Middle frontal gyrus (tissue), 1 donor: ENCODE results near the gene CD163.
A peak's percentile ranks its signal among the peaks of the same experiment; 100 is the strongest.
"Not testable (repeated sequence)": the region's sequence is repeated elsewhere in the genome, so short reads cannot be mapped to it uniquely, and the experiment has no call there.

Experiments used
- DNase-seq: peaks from one replicate; pipeline ENCODE4 v3.0.0-alpha.2; 2015; ENCODE audit warnings: low spot score; ENCODE audit errors: extremely low spot score

Gene CD163

GRCh38 chr12:7503686-7504415 lies at the start of gene CD163:
Gene CD163, minus strand, starts transcription at chr12:7503777. Its CDS starts 87 bp downstream, at chr12:7503690.
- no peak for DNase-seq

- no peak for DNase-seq
Observed at GRCh38 chr12:7542813-7543212, 39.2 kb upstream of the CD163 start.

- DNase-seq, result no peak
Observed at GRCh38 chr12:7542046-7542445, 38.5 kb upstream of the CD163 start.

GRCh38 chr12:7514416-7514815 lies 10.8 kb upstream of the CD163 start:
- DNase-seq, result no peak

- DNase-seq, result no peak
Observed at GRCh38 chr12:7512553-7512952, 9.0 kb upstream of the CD163 start.

GRCh38 chr12:7509793-7510470 lies 6.4 kb upstream of the CD163 start:
- not testable (repeated sequence) for DNase-seq

- DNase-seq, result no peak
Observed at GRCh38 chr12:7502612-7503011, 965 bp downstream of the CD163 start.

GRCh38 chr12:7501031-7501588 lies 2.5 kb downstream of the CD163 start:
- no peak for DNase-seq

GRCh38 chr12:7499636-7500035 lies 3.9 kb downstream of the CD163 start:
- no peak for DNase-seq

GRCh38 chr12:7498809-7499208 lies 4.8 kb downstream of the CD163 start:
- no peak for DNase-seq

- DNase-seq, result no peak
Observed at GRCh38 chr12:7497661-7498060, 5.9 kb downstream of the CD163 start.

GRCh38 chr12:7496451-7496850 lies 7.1 kb downstream of the CD163 start:
- DNase-seq, result no peak

GRCh38 chr12:7495136-7495535 lies 8.4 kb downstream of the CD163 start:
- DNase-seq, result no peak

GRCh38 chr12:7493006-7493405 lies 10.6 kb downstream of the CD163 start:
- DNase-seq, result no peak

GRCh38 chr12:7486512-7486911 lies 17.1 kb downstream of the CD163 start:
- DNase-seq, result no peak

GRCh38 chr12:7485095-7485494 lies 18.5 kb downstream of the CD163 start:
- no peak for DNase-seq

- DNase-seq, result no peak
Observed at GRCh38 chr12:7483343-7483742, 20.2 kb downstream of the CD163 start.

- DNase-seq, result no peak
Observed at GRCh38 chr12:7479771-7480170, 23.8 kb downstream of the CD163 start.

GRCh38 chr12:7472060-7472459 lies 31.5 kb downstream of the CD163 start:
- no peak for DNase-seq

- DNase-seq, result peak; percentile 40
Observed at GRCh38 chr12:7460375-7461259, 43.0 kb downstream of the CD163 start.

- DNase-seq, result no peak
Observed at GRCh38 chr12:7459973-7460372, 43.6 kb downstream of the CD163 start.

GRCh38 chr12:7451756-7452155 lies 51.8 kb downstream of the CD163 start:
- DNase-seq, result no peak
